Measurements from ENCODE around the gene CHRM5.

The CHRM5 gene, protein sequence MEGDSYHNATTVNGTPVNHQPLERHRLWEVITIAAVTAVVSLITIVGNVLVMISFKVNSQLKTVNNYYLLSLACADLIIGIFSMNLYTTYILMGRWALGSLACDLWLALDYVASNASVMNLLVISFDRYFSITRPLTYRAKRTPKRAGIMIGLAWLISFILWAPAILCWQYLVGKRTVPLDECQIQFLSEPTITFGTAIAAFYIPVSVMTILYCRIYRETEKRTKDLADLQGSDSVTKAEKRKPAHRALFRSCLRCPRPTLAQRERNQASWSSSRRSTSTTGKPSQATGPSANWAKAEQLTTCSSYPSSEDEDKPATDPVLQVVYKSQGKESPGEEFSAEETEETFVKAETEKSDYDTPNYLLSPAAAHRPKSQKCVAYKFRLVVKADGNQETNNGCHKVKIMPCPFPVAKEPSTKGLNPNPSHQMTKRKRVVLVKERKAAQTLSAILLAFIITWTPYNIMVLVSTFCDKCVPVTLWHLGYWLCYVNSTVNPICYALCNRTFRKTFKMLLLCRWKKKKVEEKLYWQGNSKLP

GRCh38 chr15:33968224-33968623 lies at the start of gene CHRM5:
CHRM5 (plus strand) TSS chr15:33968497; CDS start chr15:34062718, 94,221 bp downstream.
- no peak for TF ChIP-seq CTCF (IDR thresholded peaks at IDR 0.05; ENCODE audit: insufficient read depth, low read depth, low read length, missing control alignments)
- DNase-seq (ENCODE audit: low read depth): no peak
- no peak within 1 kb of the TSS for H3K4me3 ChIP-seq (ENCODE audit: low read depth, low read length)

DNA sequence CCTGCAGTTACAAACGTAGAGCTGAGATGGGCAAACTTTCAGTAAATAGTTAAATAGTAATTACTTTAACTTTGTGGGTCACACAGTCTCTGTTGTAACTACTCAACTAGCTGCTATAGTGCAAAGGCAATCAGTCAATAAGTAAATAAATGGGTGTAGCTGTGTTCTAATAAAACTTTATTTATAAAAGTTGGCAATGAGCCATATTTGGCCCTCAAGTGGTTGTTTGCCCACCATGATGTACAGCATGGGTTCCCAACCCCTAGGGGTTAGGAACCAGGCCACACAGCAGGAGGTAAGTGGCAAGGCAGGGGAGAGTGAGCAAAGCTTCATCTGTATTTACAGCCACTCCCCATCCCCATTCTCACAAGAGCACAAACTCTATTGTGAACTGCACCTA lies 44.9 kb upstream of the CHRM5 start:
- TF ChIP-seq CTCF (IDR thresholded peaks at IDR 0.05; ENCODE audit: insufficient read depth, low read depth, low read length, missing control alignments): no peak
- DNase-seq (ENCODE audit: low read depth): no peak
- no peak overlapping the region for H3K4me3 ChIP-seq (ENCODE audit: low read depth, low read length)

- no peak for TF ChIP-seq CTCF (IDR thresholded peaks at IDR 0.05; ENCODE audit: insufficient read depth, low read depth, low read length, missing control alignments)
- H3K4me3 ChIP-seq (ENCODE audit: low read depth, low read length): no peak overlapping the region
- DNase-seq (ENCODE audit: low read depth): no peak
These were observed 42.0 kb upstream of the CHRM5 start for GRCh38 chr15:33926260-33926659.

- H3K4me3 ChIP-seq (ENCODE audit: low read depth, low read length): no peak overlapping the region
- no peak for TF ChIP-seq CTCF (IDR thresholded peaks at IDR 0.05; ENCODE audit: insufficient read depth, low read depth, low read length, missing control alignments)
- no peak for DNase-seq (ENCODE audit: low read depth)
These were observed 35.6 kb upstream of the CHRM5 start for GRCh38 chr15:33932734-33933133.

GRCh38 chr15:33934396-33934795 lies 33.9 kb upstream of the CHRM5 start:
- no peak for DNase-seq (ENCODE audit: low read depth)
- no peak overlapping the region for H3K4me3 ChIP-seq (ENCODE audit: low read depth, low read length)
- no peak for TF ChIP-seq CTCF (IDR thresholded peaks at IDR 0.05; ENCODE audit: insufficient read depth, low read depth, low read length, missing control alignments)

DNA sequence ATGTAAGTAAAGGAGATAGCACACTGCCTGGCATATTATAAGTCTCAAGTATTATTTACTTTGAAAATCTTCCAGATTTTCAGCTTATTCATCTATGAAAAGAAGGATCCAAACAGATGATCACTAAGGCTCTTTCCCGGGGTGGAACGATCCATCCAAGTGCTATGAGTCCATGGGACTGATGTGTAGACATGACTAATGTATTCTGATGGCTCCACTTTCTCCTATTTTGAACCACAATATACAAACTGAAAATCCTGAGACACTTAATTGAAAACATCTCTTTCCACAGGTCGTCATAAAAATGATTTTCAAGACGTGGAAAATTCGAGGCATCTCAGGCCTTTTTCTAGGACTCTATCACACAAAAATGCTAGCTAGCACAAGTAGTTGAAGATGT lies 33.4 kb upstream of the CHRM5 start:
- TF ChIP-seq CTCF (IDR thresholded peaks at IDR 0.05; ENCODE audit: insufficient read depth, low read depth, low read length, missing control alignments): no peak
- no peak for DNase-seq (ENCODE audit: low read depth)
- H3K4me3 ChIP-seq (ENCODE audit: low read depth, low read length): no peak overlapping the region

Measured in GM12865 (cell line).